ENCODE data around the gene SPAM1.
A peak's percentile ranks its signal among the peaks of the same experiment; 100 is the strongest.

Gene SPAM1

GRCh38 chr7:123901101-123901500 is 23.9 kb upstream of the SPAM1 start:
- no peak for DNase-seq (ENCODE audit: low read depth)
- no peak for TF ChIP-seq CTCF (IDR thresholded peaks at IDR 0.05; ENCODE audit: low read length, missing control alignments)
- H3K4me3 ChIP-seq (replicated peaks; ENCODE audit: low read depth, low read length) = no peak overlapping the region

- no peak overlapping the region for H3K4me3 ChIP-seq (replicated peaks; ENCODE audit: low read depth, low read length)
- DNase-seq (ENCODE audit: low read depth) = no peak
- no peak for TF ChIP-seq CTCF (IDR thresholded peaks at IDR 0.05; ENCODE audit: low read length, missing control alignments)
Observed at GRCh38 chr7:123905714-123906113, 19.3 kb upstream of the SPAM1 start.

GRCh38 chr7:123916240-123916724 is 8.8 kb upstream of the SPAM1 start:
- DNase-seq (ENCODE audit: low read depth) = peak; percentile 43
- peak; percentile 42 for TF ChIP-seq CTCF (IDR thresholded peaks at IDR 0.05; ENCODE audit: low read length, missing control alignments)
- H3K4me3 ChIP-seq (replicated peaks; ENCODE audit: low read depth, low read length) = no peak overlapping the region

GRCh38 chr7:123917878-123918277 is 7.2 kb upstream of the SPAM1 start:
- no peak overlapping the region for H3K4me3 ChIP-seq (replicated peaks; ENCODE audit: low read depth, low read length)
- TF ChIP-seq CTCF (IDR thresholded peaks at IDR 0.05; ENCODE audit: low read length, missing control alignments) = no peak
- DNase-seq (ENCODE audit: low read depth) = no peak

- DNase-seq (ENCODE audit: low read depth) = no peak
- TF ChIP-seq CTCF (IDR thresholded peaks at IDR 0.05; ENCODE audit: low read length, missing control alignments) = no peak
- H3K4me3 ChIP-seq (replicated peaks; ENCODE audit: low read depth, low read length) = no peak overlapping the region
Observed at GRCh38 chr7:123918309-123918708, 6.7 kb upstream of the SPAM1 start.

- DNase-seq (ENCODE audit: low read depth) = no peak
- H3K4me3 ChIP-seq (replicated peaks; ENCODE audit: low read depth, low read length) = no peak overlapping the region
- no peak for TF ChIP-seq CTCF (IDR thresholded peaks at IDR 0.05; ENCODE audit: low read length, missing control alignments)
Observed at GRCh38 chr7:123923599-123923998, 1.4 kb upstream of the SPAM1 start.

GRCh38 chr7:123929107-123929506 is 4.1 kb downstream of the SPAM1 start:
- no peak overlapping the region for H3K4me3 ChIP-seq (replicated peaks; ENCODE audit: low read depth, low read length)
- TF ChIP-seq CTCF (IDR thresholded peaks at IDR 0.05; ENCODE audit: low read length, missing control alignments) = no peak

More at GRCh38 chr7:123929107-123929506, 4.1 kb downstream of the SPAM1 start:
- DNase-seq (ENCODE audit: low read depth) = no peak

Data from fibroblast of pulmonary artery (primary cell).